HG03108 (cell line): Measurements from ENCODE around the gene SLC35E4.
"Not testable (repeated sequence)": the region's sequence is repeated elsewhere in the genome, so short reads cannot be mapped to it uniquely, and the experiment has no call there.

ENCODE experiments used
- ATAC-seq: cut with Tn5 transposase; IDR thresholded peaks from one replicate; pipeline ENCODE4 v1.9.1; 2021; ENCODE audit warnings: moderate library complexity; ENCODE audit not compliant: unreplicated experiment

SLC35E4 gene, protein sequence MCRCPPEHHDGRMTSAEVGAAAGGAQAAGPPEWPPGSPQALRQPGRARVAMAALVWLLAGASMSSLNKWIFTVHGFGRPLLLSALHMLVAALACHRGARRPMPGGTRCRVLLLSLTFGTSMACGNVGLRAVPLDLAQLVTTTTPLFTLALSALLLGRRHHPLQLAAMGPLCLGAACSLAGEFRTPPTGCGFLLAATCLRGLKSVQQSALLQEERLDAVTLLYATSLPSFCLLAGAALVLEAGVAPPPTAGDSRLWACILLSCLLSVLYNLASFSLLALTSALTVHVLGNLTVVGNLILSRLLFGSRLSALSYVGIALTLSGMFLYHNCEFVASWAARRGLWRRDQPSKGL

DNA sequence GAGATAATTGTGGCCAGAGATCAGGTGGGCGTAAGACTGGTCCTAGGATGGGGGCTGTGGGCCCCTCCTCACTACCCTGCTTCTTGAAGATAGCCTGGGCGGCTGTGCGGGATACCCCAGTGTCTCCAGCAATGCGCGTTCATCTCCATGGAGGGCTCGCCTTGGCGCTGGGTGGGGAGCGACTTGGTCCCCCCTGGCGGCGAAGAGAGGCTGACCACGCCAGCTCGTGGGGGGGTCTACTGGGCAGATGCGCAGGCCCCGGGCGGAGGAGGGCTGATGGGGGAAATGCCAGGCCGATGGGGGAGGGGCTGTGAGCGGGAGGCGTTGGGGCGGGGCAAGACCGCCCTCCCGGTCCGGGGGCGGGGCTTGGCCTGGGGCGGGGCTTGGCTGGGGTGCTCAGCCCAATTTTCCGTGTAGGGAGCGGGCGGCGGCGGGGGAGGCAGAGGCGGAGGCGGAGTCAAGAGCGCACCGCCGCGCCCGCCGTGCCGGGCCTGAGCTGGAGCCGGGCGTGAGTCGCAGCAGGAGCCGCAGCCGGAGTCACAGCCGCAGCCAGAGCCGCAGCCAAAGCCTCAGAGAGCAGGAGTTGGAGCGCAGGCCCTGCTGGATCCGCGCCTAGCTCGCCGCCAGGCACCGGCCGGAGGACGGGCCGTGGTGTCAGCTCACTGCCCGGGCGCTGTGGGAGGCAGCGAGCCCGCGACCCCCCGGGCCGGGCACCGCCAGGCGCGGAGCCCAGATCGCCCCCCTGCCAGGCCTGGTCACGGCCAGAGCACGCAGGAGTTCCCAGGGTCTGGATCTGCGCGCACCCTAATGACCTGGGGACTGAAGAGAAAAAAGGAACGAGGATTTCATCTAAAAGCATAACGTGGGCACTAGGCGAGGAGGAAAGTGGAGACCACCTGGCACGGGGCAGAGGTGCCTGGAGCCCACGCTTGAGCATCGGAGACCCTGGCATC lies at the start of gene SLC35E4:
TSS of gene SLC35E4 (plus strand) at position 509 of the 953 bp plus-strand sequence. CDS start 670 bp downstream, outside the sequence.
- peak; percentile 65 for ATAC-seq

DNA sequence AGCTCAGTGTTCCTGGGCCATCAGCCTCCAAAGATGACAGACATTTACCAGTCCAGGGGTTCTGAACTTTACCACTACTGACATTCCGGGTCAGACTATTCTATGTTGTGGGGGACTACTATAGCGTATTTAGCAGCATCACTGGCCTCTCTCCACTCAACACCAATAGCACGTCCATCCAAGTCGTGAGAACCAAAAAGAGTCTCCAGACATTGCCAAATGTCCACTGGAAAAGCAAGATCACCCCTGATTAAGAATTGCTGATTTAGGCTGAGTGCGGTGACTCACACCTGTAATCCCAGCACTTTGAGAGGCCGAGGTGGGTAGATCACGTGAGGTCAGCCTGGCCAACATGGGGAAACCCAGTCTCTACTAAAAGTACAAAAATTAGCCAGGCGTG lies 49.2 kb upstream of the SLC35E4 start:
- no peak for ATAC-seq

DNA sequence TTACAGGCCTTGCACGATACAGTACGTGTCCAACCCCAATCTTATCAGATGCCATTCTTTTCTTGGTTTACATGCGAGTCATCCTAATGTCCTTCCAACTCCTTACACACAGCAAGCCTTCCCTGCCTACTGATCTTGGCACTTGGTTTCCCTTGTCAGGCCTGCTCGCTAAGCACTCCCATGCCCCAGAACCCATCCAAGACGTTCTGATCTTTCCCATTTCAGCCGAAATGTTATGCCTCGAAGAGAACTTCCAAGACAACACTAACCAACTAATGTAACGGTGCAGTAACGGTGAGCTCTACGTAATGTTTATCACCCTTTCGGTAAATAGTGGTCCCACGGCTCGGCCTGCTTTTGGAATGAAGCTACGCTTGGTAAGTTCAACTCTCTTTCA lies 44.4 kb upstream of the SLC35E4 start:
- ATAC-seq: no peak

DNA sequence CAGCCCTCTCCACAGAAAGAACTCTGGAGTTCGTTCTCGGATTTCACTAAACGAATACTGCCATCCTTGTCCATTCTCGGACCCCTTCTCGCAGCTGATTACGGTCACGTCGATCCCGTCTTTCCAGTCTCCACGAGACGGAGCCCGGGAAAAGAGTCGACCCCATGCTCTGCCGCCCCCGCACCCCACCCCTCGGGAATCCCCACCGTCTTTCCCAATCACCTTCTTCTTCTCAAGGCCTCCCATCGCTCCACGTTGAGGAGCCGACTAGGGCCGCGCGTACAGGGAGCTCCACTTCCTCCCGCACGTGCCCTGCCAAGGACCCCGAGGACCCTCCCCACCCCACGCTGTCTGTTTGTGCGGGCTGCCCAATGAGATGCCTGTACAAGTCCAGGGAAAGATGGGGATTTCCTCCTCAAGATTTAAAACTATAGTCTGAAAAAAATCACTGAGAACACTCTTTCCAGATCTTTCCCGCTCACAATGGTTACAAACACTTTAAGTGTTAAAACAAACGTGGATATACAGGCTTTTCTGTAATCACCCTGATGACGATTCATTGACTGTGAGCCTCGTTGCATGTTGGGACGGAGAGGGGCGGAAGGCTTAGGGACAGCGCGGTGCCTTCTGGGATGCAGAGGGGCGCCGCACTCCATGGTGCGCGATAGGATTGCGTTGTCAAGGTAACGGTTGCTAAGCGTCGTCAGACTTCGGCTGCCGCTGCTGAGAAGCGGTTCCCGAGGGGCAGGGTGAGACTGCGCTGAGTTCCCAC lies 43.8 kb upstream of the SLC35E4 start, which contains the start of gene PES1:
TSS of gene PES1 (minus strand) at position 323 of the 772 bp plus-strand sequence. CDS start at position 246, 77 bp downstream.
- ATAC-seq: peak; percentile 95

DNA sequence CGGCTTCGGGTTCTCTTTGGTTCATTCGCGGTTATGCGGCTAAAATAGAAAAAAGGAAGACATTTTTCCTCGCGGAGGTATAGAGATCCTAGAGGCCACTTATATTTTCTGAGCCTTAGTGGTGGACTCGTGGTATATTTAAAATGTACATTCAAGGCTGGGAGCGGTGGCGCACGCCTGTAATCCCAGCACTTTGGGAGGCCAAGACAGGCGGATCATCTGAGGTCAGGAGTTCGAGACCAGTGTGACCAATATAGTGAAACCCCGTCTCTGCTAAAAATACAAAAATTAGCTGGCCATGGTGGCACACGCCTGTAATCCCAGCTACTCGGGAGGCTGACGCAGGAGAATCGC lies 43.2 kb upstream of the SLC35E4 start:
- ATAC-seq: not testable (repeated sequence)

DNA sequence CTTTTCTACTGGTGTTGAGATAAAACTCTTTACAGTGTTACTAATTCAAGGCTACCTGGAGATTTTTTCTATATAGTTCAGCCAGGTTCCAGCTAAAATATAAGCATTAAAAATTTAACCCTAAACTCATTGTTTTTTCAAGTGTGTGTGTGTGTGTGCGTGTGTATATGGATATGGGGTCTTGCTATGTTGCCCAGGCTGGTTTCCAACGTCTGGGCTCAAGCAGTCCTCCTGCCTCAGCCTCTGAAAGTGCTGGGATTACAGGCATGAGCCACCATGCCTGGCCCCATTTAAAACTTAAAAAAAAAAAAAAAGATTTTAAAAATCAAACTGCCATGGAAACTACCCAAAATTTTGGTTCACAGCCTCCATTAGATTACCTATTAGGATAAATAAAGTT lies 39.4 kb upstream of the SLC35E4 start:
- no peak for ATAC-seq

DNA sequence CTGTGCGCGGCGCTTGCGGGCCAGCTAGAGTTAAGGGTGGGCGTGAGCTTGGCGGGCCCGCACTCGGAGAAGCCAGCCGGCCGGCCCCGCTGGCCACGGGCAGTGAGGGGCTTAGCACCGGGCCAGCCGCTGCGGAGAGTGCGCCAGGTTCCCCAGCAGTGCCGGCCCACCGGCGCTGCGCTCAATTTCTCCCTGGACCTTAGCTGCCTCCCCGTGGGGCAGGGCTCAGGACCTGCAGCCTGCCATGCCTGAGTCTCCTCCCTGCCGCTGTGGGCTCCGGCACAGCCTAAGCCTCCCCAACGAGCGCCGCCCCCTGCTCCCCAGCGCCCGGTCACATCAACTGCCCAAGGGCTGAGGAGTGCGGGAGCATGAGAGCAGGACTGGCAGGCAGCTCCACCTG lies 38.7 kb upstream of the SLC35E4 start:
- ATAC-seq: no peak

DNA sequence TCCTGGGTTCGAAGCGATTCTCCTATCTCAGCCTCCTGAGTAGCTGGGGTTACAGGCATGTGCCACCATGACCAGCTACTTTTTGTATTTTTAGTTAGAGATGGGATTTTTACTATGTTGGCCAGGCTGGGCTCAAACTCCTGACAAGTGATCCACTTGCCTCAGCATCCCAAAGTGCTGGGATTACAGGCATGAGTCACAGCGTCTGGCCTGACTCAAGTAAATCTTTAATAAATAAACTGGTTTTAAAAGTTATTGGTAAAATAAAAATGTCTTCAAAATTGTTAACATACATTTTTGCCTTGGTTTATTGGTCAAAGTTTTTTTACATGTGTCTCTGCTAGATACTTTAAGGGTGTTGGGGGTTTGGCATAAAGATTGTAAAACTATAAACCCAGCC lies 36.6 kb upstream of the SLC35E4 start:
- ATAC-seq: no peak

DNA sequence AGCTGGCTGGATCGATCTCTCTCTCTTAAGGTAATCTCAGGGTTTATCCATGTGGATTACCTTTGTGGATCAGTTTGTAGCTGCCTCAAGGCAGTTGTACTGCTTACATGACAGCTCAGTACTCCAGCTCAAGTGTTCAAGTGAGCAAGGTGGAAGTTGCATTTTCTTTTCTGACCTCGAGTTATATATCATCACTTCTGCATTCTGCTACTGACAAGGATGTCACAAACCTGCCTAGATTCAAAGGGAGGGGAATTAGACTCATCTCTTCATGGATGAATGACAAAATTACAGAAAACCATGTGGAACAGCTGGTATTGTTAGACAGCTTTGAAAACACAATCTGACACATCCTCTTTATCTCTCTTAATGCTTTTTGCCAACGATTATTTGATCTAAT lies 34.7 kb upstream of the SLC35E4 start:
- ATAC-seq: no peak

DNA sequence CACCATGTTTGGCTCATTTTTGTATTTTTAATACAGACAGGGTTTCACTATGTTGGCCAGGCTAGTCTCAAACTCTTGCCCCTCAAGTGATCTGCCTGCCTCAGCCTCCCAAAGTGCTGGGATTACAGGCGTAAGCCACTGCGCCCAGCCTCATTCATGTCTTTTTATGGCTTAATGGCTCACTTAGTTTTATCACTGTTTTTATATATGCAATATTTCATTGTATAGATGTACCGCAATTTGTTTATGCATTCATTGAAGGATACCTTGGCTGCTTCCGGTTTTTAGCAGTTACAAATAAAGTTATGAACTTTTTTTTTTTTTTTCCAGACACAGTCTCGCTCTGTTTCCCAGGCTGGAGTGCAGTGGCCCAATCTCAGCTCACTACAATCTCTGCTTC lies 34.1 kb upstream of the SLC35E4 start:
- ATAC-seq: no peak

DNA sequence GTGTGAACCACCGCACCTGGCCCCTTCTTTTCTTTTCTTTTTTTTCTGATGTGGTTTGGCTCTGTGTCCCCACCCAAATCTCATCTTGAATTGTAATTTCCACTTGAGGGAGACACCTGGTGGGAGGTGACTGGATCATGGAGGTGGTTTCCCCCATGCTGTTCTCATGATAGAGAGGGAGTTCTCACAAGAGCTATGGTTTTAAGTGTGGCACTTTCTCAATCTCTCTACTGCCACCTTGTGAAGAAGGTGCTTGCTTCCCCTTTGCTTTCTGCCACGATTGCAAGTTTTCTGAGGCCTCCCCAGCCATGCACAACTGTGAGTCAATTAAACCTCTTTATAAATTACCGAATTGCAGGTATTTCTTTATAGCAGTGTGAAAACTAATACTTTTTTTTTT lies 33.5 kb upstream of the SLC35E4 start:
- no peak for ATAC-seq

DNA sequence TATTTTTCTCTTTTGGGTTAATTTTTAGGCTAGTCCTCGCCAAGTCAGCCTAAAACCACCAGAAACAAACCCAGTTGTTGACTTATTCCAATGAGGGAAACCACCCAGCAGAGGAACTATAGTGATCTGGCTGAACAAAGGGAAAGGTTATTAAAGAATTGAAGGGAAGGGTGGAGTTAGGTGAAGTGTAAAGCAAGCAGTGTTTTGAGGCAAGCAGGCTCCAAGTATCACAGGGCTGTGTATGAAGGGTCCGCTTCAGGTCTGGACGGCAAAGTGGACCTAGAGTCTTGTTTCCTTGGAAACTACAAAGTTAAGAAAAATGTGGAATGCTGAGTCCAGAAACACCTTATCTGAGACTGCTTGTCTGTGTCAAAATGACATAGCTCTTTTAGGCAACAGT lies 31.8 kb upstream of the SLC35E4 start:
- ATAC-seq: no peak

DNA sequence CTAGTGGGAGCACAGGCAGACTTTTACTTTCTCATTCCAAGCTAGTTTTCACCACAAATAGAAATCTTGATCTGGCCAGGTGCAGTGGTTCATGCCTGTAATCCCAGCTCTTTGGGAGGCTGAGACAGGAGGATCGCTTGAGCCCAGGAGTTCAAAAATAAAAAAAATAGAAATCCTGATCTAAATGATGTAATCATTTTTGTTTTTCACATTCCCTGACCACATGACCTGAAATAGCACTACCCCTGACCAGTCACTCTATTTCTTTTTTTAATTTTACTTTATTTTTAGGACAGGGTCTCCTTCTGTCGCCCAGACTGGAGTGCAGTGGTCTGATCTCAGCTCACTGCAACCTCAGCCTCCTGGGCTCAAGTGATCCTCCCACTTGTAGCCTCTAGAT lies 30.9 kb upstream of the SLC35E4 start:
- no peak for ATAC-seq

DNA sequence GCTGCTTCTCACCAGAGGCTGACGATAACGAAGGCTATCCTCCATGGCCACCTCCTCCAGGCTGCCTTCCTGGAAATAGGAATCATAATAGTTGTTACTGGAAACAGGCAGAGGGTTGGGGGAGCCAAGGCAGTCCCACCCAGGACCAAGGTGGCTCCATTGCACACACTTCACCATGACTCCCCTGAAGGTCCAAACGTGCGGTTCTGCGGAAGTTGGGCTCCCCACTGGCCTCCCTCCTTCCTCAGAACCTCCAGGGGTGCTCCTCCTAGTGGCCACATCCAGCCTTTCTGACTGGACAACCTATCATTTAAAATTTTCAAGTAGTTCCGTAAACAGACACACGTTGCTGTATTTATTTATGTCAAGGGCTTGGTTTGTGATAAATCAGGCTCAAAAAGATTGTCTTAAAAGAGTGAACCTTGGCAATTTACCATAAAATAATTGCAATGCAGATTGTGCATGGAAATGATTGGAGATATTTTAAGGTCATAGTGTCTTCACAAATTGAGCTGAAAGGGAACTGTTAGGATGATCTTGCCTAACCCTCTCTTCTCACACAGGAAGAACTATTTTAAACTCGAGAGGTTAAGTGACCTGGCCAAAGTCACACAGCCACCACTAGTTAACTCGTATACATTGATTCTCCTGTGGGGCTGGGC lies 30.0 kb upstream of the SLC35E4 start:
- ATAC-seq: no peak

DNA sequence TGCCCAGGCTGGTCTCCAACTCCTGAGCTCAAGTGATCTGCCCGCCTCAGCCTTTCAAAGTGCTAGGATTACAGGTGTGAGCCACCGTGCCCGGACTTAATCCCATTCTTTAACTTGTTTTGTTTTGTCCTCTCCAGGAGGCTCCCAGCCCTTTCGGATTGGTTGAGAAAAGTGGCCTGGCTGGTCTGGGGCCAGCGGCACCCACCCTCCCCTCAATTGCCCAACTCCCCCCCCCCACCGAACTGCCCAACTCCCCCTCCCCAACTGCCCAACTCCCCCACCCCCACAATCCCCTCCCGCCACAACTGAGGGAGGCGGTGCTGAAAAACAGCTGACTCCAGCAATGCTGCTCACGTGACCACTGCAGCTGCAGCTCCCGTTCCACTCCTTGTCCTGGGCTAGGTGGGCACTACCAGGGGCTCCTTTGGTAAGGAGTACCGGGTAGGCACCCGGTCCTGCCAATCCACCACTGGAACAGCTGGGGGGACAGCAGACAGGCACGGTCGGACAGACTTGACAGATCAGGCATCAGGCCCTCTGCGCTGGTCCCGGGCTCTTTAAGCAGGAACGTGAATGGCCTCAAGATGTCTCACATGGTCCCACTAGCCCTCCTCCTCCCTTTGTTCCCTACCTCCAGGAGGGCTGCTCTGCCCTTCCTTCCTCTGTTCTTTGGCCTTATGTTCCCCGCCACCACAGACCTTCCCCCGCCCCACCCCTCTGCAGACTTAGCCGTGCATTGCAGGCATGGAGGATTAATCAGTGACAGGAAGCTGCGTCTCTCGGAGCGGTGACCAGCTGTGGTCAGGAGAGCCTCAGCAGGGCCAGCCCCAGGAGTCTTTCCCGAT lies 28.9 kb upstream of the SLC35E4 start, which contains the start of gene TCN2:
TSS of gene TCN2 (plus strand) at position 720 of the 845 bp plus-strand sequence. CDS start 158 bp downstream, outside the sequence.
- no peak for ATAC-seq

DNA sequence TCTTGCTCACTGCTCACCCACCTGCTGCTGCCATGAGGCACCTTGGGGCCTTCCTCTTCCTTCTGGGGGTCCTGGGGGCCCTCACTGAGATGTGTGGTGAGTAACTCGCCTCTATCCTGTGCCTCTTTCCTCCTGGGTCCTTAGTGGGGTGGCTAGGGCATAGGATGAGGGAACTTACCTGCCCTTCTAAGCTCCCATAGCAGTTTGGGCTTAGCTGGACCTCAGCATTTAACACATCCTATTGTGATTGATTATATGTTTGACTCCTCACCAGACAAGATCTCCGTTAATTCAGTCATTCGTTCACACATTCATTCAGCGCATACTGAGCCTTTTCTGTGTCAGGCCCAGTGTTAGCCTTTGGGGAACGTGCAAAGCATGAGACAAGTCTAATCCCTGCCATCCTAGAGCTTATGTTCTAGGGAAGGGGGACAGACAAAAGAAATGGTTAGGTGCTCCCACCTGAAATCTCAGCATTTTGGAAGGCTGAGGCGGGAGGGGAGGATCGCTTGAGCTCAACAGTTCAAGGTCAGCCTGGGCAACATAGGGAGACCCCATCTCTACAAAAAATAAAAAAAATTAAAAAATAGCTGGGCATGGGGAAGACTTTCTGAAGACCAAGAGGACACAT lies 28.2 kb upstream of the SLC35E4 start:
- ATAC-seq: no peak

DNA sequence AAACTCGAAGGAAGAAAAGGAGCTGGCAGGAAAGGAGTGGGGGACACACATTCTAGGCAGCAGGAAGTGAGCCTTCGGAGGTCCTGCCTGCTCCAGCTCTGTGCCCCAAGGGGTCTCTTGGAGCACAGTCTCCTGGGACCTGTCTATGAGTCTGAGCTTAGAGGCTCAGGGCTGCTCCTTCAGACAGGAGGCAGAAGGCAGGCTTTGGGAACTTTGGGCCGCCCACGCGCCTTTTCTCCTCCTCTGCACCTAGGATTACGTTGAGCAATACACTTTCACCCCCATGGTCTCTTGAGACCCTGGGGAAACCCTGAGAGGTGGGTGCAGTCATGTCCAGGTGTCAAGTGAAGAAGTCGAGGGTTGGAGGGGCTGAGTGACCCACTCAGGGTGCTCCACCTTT lies 27.6 kb upstream of the SLC35E4 start:
- ATAC-seq: no peak

DNA sequence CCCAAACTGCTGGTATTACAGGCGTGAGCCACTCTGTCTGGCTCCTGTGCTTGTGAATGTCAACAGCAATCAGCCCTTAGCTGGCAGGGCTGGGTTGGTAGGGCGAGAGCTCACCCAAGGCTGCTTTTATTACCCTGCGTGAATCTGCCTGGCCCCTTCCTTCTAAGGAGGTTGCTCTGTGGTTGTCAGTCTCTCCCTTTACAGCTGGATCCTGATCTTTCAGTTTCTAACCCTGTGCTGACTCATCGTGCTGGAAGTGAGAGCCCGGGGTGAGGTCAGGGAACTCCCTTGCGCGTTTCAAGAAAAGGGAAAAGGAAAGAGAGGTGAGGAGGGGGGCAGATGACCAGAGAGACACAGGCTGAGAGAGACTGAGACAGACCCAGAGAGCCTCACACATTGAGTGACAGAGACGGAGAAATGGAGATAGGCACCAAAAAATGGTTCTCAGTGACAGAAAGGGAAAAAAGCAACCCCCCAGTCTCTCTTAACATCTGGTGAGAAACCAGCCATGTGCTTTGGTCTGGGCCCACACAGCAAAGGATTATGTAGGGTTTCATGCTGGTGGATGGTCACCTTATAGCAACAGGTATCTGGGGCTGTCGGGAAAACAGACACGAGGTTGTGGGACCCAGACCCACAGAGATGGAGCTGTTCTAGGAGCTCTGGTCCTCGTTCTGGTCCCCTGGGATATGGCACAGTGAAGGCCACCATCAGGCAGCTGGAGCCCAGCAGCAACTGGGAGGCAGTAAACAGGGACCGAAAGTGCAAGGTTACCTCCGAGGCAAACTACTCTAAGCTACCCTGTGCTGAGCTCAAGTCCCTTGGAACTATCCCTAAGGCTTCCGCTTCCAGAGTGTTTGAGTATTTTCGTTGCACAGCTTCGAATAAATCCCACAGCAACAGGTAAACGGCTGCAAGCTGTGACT lies 26.1 kb upstream of the SLC35E4 start:
- peak; percentile 37 for ATAC-seq
